HG03558 (cell line): ENCODE data around the gene CPHXL.
A peak's percentile ranks its signal among the peaks of the same experiment; 100 is the strongest.

ENCODE experiments used
- ATAC-seq: cut with Tn5 transposase; IDR thresholded peaks from one replicate; pipeline ENCODE4 v1.9.1; 2021; ENCODE audit warnings: moderate number of reproducible peaks; ENCODE audit not compliant: unreplicated experiment; ENCODE audit errors: extremely low read depth

Gene CPHXL

GRCh38 chr16:75726390-75726789, at the start of gene CPHXL:
Gene CPHXL (minus strand): TSS chr16:75726490. CDS start chr16:75726442, 48 bp downstream.
- no peak for ATAC-seq

- ATAC-seq: no peak
Observed at GRCh38 chr16:75774197-75774596, 47.9 kb upstream of the CPHXL start.

- ATAC-seq: no peak
Observed at GRCh38 chr16:75770051-75770450, 43.8 kb upstream of the CPHXL start.

- ATAC-seq: peak; percentile 78
Observed at GRCh38 chr16:75764154-75764768, 38.0 kb upstream of the CPHXL start.

- no peak for ATAC-seq
Observed at GRCh38 chr16:75763204-75763603, 36.9 kb upstream of the CPHXL start.

GRCh38 chr16:75762746-75763145, 36.5 kb upstream of the CPHXL start:
- ATAC-seq: no peak

- peak; percentile 4 for ATAC-seq
Observed at GRCh38 chr16:75761108-75761507, 34.8 kb upstream of the CPHXL start.

- no peak for ATAC-seq
Observed at GRCh38 chr16:75760018-75760519, 33.8 kb upstream of the CPHXL start.

GRCh38 chr16:75758215-75758614, 31.9 kb upstream of the CPHXL start:
- ATAC-seq: no peak

- ATAC-seq: no peak
Observed at GRCh38 chr16:75754141-75754540, 27.9 kb upstream of the CPHXL start.

GRCh38 chr16:75750528-75750927, 24.2 kb upstream of the CPHXL start:
- ATAC-seq: no peak

GRCh38 chr16:75746359-75746758, 20.1 kb upstream of the CPHXL start:
- ATAC-seq: no peak

GRCh38 chr16:75745823-75746222, 19.5 kb upstream of the CPHXL start:
- no peak for ATAC-seq

GRCh38 chr16:75745242-75745641, 19.0 kb upstream of the CPHXL start:
- no peak for ATAC-seq

GRCh38 chr16:75742424-75743047, 16.2 kb upstream of the CPHXL start:
- ATAC-seq: no peak

GRCh38 chr16:75733305-75734211, 7.3 kb upstream of the CPHXL start:
- ATAC-seq: no peak

- no peak for ATAC-seq
Observed at GRCh38 chr16:75732871-75733270, 6.6 kb upstream of the CPHXL start.

GRCh38 chr16:75727221-75727620, 931 bp upstream of the CPHXL start:
- no peak for ATAC-seq

- no peak for ATAC-seq
Observed at GRCh38 chr16:75718452-75718851, 7.8 kb downstream of the CPHXL start.

GRCh38 chr16:75714661-75715060, 11.6 kb downstream of the CPHXL start:
- ATAC-seq: no peak

GRCh38 chr16:75710344-75710743, 15.9 kb downstream of the CPHXL start:
- ATAC-seq: no peak
